IPS DF 6.9 (cell line): ENCODE results near the gene SKIDA1.

Source experiments
- DNase-seq: peaks from one replicate; pipeline ENCODE4 v3.0.0-alpha.2; 2013; ENCODE audit warnings: low read depth, low spot score
- H3K27ac ChIP-seq: one replicate; pipeline ENCODE4 v1.5.1; 2013; ENCODE audit warnings: low read length, control low read depth
- H3K27me3 ChIP-seq: 2 replicates; pipeline ENCODE4 v1.6.1; 2013; ENCODE audit warnings: mild to moderate bottlenecking, low read length; ENCODE audit not compliant: control insufficient read depth, insufficient read depth
- H3K36me3 ChIP-seq: 2 replicates; pipeline ENCODE4 v1.6.1; 2013; ENCODE audit warnings: low read length; ENCODE audit not compliant: control insufficient read depth, insufficient read depth
- H3K4me1 ChIP-seq: 2 replicates; pipeline ENCODE4 v1.6.1; 2013; ENCODE audit warnings: low read length; ENCODE audit not compliant: control insufficient read depth, insufficient read depth
- H3K4me3 ChIP-seq: 2 replicates; pipeline ENCODE4 v1.5.1; 2013; ENCODE audit warnings: mild to moderate bottlenecking, low read length
- H3K9me3 ChIP-seq: 2 replicates; pipeline ENCODE4 v1.6.1; 2013; ENCODE audit warnings: low read length, inconsistent platforms; ENCODE audit not compliant: control insufficient read depth, insufficient read depth
- WGBS: extraction: QIAGEN DNeasy Blood & Tissue Kit; methylation state at CpG from one replicate; pipeline ENCODE4 v1.1.7; 2013; ENCODE audit warnings: mixed read lengths, missing lambda C conversion rate; ENCODE audit not compliant: insufficient read length, insufficient coverage; 5-methylcytosine and 5-hydroxymethylcytosine counted together

SKIDA1 gene

GRCh38 chr10:21516242-21517131 lies 9.0 kb downstream of the SKIDA1 start:
- WGBS, result no CpG with 5 or more reads among the region's 86 CpGs
- DNase-seq, result no peak
- peak overlapping the region; percentile 57; the same call in 1 of the 2 replicates for H3K4me3 ChIP-seq
- H3K27ac ChIP-seq, result no peak overlapping the region
- peaks cover 2% of the 10 kb centered on the region for H3K4me1 ChIP-seq
- peaks cover 5% of the 10 kb centered on the region; the same call in 1 of the 2 replicates for H3K27me3 ChIP-seq
- no peaks in the 10 kb centered on the region for H3K36me3 ChIP-seq
- H3K9me3 ChIP-seq, result no peaks in the 10 kb centered on the region

- WGBS, result no CpG with 5 or more reads among the region's 15 CpGs
Measured at GRCh38 chr10:21515361-21516241, 9.9 kb downstream of the SKIDA1 start.

DNA sequence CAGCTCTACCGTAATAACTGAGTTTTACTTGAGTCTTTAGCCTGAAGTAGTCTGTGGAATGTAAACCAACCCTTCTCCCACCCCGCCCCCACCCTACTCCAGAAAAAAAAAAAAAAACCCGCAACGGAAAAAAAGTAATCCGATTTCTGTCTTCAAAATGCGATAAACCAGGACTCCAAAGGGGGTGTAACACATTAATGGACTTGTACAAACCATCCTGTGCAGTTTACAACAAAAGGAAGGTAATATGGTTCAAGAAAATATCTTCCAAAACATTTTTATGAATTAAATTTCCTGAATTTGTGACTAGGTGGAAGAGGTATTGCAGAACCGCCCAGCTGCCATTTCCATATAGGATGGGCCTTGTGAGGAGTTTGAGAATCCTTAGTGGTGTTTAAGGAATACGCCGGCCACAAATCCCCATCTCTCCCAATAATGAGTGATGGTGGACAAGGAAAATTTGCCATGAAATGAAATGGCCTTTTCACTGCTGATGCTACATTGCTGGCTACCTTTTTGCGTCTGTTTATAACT lies 10.6 kb downstream of the SKIDA1 start:
- no CpG with 5 or more reads among the region's 10 CpGs for WGBS
- Histone ChIP-seq H3K9me3 (no peaks in the 10 kb centered on the region), H3K27ac (no peak overlapping the region), H3K36me3 (no peaks in the 10 kb centered on the region), H3K4me3 (peak overlapping the region; percentile 57; the same call in 1 of the 2 replicates), H3K27me3 (peaks cover 5% of the 10 kb centered on the region; the same call in 1 of the 2 replicates), H3K4me1 (no peaks in the 10 kb centered on the region; the same call in 1 of the 2 replicates)
- no peak for DNase-seq

More at GRCh38 chr10:21515361-21516241, 9.9 kb downstream of the SKIDA1 start:
- DNase-seq, result no peak
- Histone ChIP-seq H3K27me3 (peaks cover 5% of the 10 kb centered on the region; the same call in 1 of the 2 replicates), H3K4me1 (no peaks in the 10 kb centered on the region; the same call in 1 of the 2 replicates), H3K9me3 (no peaks in the 10 kb centered on the region), H3K27ac (no peak overlapping the region), H3K36me3 (no peaks in the 10 kb centered on the region), H3K4me3 (peak overlapping the region; percentile 57; the same call in 1 of the 2 replicates)

GRCh38 chr10:21514129-21514817 lies 11.2 kb downstream of the SKIDA1 start:
- Histone ChIP-seq H3K36me3 (no peaks in the 10 kb centered on the region), H3K4me3 (no peak overlapping the region; the same call in 1 of the 2 replicates)

GRCh38 chr10:21513405-21513788 lies 12.1 kb downstream of the SKIDA1 start:
- peaks cover 5% of the 10 kb centered on the region; the same call in 1 of the 2 replicates for H3K27me3 ChIP-seq
- no CpG with 5 or more reads among the region's 1 CpG for WGBS
- no peaks in the 10 kb centered on the region for H3K36me3 ChIP-seq
- H3K4me1 ChIP-seq, result no peaks in the 10 kb centered on the region
- H3K4me3 ChIP-seq, result no peak overlapping the region
- H3K9me3 ChIP-seq, result no peaks in the 10 kb centered on the region
- no peak for DNase-seq
- H3K27ac ChIP-seq, result no peak overlapping the region

More at GRCh38 chr10:21514129-21514817, 11.2 kb downstream of the SKIDA1 start:
- Histone ChIP-seq H3K4me1 (no peaks in the 10 kb centered on the region; the same call in 1 of the 2 replicates), H3K27me3 (peaks cover 5% of the 10 kb centered on the region; the same call in 1 of the 2 replicates), H3K9me3 (no peaks in the 10 kb centered on the region), H3K27ac (no peak overlapping the region)
- no CpG with 5 or more reads among the region's 6 CpGs for WGBS
- no peak for DNase-seq

DNA sequence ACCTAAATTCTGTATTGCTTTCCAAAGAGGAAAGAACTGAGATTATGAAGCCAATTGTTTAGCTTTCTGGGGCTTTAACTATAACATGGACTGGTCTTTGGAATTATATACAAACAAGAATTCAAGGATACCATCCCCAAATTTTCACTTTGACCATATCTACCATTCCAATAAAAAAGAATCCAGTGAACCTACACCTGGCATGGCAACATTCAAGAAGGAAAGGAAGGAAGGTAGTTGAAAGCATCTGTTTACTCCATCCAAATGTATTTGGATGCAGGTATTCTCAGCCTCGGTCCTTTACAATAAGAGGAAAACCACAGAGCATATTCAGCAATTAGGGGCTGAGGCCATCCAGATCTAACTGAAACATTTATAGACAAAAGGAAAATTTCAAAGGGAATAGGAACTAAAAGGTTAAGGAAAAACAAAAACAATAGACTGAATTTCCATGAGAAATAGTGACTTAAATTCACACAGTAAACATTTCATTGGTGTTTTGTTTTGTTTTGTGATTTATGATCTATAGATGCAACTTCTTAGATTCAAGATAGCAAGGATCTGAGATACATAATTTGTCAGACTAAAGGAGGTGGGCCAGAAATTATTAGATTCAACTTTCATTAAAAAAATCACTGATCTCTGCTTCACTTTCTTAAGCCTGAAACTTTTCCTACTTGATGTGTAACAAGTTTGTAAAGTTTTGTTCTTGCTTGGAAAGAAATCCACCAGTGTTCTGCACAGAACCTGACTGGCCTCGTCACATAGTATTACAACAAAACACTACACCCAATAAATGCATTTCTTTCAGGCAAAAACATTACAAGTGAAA lies 12.7 kb downstream of the SKIDA1 start:
- no CpG with 5 or more reads among the region's 2 CpGs for WGBS
- H3K4me3 ChIP-seq, result no peak overlapping the region

DNA sequence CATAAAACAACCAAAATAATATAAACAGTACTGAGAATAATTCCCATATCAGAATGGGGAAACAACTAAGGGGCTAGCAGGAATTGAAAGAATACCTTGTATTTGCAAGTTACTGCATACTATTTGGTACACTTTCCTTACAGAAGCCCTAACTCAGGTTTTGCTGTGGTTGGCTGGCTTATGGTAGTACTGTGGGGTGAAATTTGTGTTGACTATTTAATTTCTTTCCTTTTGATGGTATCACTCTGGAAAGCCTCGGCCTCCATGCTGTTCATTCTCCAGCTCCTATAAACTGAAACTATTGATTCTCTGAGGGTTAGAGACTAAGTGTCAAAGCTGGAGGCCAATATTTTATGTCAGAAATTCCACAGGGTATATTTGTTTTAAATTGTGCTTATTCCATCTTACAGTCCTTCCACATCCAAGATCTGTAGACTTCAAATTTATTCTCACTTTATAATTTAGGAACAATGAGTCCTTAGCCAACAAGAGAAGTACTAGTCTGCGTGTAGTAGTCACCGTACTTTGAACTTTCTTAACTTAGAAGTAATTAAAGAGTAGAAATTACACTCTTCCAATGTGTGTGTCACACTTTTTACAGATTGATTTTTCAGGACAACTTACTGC lies 13.4 kb downstream of the SKIDA1 start:
- H3K4me3 ChIP-seq, result no peak overlapping the region
- no CpG with 5 or more reads among the region's 3 CpGs for WGBS
- peaks cover 2% of the 10 kb centered on the region; the same call in 1 of the 2 replicates for H3K4me1 ChIP-seq
- no peak overlapping the region for H3K27ac ChIP-seq
- no peaks in the 10 kb centered on the region for H3K9me3 ChIP-seq
- H3K36me3 ChIP-seq, result no peaks in the 10 kb centered on the region
- no peak for DNase-seq
- H3K27me3 ChIP-seq, result peaks cover 7% of the 10 kb centered on the region; the same call in 1 of the 2 replicates

More for the DNA sequence above, 12.7 kb downstream of the SKIDA1 start:
- Histone ChIP-seq H3K9me3 (no peaks in the 10 kb centered on the region), H3K27ac (no peak overlapping the region), H3K4me1 (no peaks in the 10 kb centered on the region), H3K27me3 (peaks cover 5% of the 10 kb centered on the region; the same call in 1 of the 2 replicates), H3K36me3 (no peaks in the 10 kb centered on the region)
- DNase-seq, result no peak

DNA sequence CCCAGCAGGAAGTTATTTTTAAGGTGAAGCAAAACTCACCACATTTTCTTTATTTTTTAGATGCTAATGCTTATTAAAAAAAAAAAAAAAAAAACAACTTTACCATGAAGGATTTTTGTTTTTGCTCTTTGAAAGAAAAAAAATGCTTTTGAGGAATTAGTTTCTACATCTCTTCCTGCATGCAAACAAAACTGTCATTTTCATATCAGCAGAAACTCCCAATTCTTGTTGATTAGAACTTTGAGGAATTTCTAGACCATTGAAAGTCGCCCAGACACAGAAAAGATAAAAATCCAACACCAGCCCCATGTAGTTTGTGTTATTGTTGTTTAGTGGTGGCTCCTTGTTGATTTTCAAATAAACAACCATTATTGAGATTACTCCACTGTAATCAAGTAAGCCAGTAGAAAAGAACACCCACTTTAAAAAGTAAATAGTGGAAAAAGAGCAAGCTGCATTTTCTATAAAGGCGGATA lies 14.3 kb downstream of the SKIDA1 start:
- Histone ChIP-seq H3K4me1 (peaks cover 5% of the 10 kb centered on the region), H3K36me3 (no peaks in the 10 kb centered on the region), H3K9me3 (no peaks in the 10 kb centered on the region), H3K4me3 (no peak overlapping the region), H3K27me3 (peaks cover 9% of the 10 kb centered on the region; the same call in 1 of the 2 replicates), H3K27ac (no peak overlapping the region)
- DNase-seq, result no peak
- WGBS, result no CpG with 5 or more reads among the region's 2 CpGs
